HG03558 (cell line): ENCODE data around the gene SCAF11.
A peak's percentile ranks its signal among the peaks of the same experiment; 100 is the strongest.

Source experiments
- ATAC-seq: cut with Tn5 transposase; IDR thresholded peaks from one replicate; pipeline ENCODE4 v1.9.1; 2021; ENCODE audit warnings: moderate number of reproducible peaks; ENCODE audit not compliant: unreplicated experiment; ENCODE audit errors: extremely low read depth

The SCAF11 gene

GRCh38 chr12:45928309-45928708 lies 62.1 kb downstream of the SCAF11 start:
- ATAC-seq = no peak

- ATAC-seq = no peak
Measured at GRCh38 chr12:45918818-45919217, 71.6 kb downstream of the SCAF11 start.

GRCh38 chr12:45915405-45915804 lies 75.0 kb downstream of the SCAF11 start:
- no peak for ATAC-seq

- ATAC-seq = no peak
Measured at GRCh38 chr12:45914090-45914489, 76.3 kb downstream of the SCAF11 start.

- ATAC-seq = no peak
Measured at GRCh38 chr12:45913631-45914030, 76.7 kb downstream of the SCAF11 start.

DNA sequence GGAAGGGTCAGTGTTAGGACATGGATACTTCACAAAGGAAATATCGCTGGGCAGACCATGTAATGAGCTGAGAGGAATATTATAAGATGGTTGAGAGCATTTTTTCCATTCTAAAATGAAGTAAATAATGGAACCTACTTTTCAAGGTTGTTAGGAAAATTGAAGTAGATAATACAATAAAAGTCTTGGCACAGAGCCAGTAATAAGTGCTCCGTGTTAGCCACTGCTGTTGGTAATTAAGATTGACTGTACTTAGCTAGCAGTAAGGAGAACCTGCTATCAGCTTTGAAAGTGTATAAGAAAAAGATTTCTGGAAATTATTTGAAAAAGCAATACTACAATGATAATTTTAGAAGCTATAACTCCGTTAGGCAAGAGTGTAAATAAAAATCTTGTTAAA lies 77.6 kb downstream of the SCAF11 start:
- ATAC-seq = no peak

- no peak for ATAC-seq
Measured at GRCh38 chr12:45909041-45909713, 81.2 kb downstream of the SCAF11 start.

DNA sequence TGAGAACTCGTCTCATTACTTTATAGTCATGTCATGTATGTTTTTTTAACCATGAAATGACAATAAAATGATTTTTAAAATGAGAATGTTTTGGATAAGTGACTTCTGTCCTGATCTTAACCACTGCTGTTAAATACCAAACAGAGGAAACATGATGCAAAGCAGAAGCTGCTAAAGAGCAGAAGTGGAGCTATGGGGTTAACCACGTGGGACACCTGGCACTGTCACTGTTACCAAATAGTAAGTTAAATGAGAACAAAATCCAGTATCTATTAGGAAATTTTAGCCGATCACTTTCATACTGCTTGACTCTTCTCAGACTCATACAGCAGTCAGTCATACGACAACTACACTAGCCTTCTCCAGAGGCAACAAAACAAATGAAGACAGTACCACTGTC lies 82.4 kb downstream of the SCAF11 start:
- peak; percentile 66 for ATAC-seq

GRCh38 chr12:45898094-45898493 lies 92.3 kb downstream of the SCAF11 start:
- ATAC-seq = no peak

DNA sequence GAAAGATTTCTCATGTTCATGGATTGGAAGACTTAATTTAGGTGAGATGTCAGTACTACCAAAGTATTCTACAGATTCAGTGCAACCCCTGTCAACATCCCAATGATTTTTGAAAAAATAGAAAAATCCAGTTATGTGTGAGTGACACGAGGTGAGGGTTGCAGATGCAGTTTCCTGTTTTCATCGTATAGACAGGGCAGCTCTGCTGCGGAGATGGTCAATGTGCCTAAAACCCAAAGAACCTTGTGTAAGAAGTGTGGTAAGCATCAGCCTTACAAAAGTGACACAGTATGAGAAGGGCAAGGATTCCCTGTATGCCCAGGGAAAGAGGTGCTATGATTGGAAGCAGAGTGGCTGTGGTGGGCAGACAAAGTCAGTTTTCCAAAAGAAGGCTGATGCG lies 94.4 kb downstream of the SCAF11 start:
- no peak for ATAC-seq

- no peak for ATAC-seq
Measured at GRCh38 chr12:45893240-45893639, 97.1 kb downstream of the SCAF11 start.

DNA sequence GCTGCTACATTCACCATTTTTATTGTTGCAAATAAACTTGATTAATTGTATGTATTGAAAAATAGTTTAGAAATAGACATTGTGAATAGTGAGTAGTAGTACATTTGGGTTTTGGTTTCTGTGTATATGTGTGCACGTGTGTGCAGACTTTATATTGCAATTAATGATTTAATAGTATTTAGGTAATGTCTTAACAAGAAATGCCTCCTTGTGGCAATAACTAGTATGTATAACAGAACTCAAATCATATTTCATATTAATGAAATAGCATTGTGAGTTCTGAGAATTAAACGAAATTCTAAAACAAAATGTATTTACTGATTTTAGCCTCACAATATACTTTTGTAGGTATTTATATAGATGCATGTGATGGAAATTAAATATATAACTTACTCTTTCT lies 100.1 kb downstream of the SCAF11 start:
- ATAC-seq = no peak

GRCh38 chr12:45887544-45887943 lies 102.8 kb downstream of the SCAF11 start:
- no peak for ATAC-seq

- no peak for ATAC-seq
Measured at GRCh38 chr12:45886685-45887084, 103.7 kb downstream of the SCAF11 start.

- ATAC-seq = no peak
Measured at GRCh38 chr12:45883187-45883586, 107.2 kb downstream of the SCAF11 start.

- no peak for ATAC-seq
Measured at GRCh38 chr12:45880533-45880932, 109.8 kb downstream of the SCAF11 start.

DNA sequence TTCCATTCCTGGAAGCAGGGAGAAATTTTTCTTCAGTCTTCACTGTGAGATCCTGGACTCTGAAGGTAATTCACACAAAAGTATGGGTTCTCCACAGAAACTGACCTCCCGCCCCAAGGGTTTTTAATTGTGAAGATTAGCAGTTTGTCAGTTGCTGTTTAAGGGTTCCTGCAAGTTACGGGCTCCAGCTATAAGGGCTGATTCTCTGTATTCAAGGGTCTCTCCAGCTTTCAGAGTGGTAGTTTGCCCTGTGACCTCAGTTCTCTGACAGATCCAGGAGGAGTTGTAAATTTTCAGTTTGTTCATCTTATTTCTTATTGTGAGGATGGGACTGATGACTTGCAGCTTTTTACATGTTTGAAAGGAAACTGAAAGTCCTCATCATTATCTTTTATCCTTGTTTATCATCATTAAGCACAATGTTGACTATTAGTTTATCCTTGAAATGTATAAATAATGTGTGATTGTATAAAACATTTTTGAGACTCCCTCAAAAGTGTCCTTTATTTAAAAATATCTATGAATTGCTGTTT lies 110.9 kb downstream of the SCAF11 start:
- no peak for ATAC-seq

- no peak for ATAC-seq
Measured at GRCh38 chr12:45878630-45879255, 111.6 kb downstream of the SCAF11 start.

DNA sequence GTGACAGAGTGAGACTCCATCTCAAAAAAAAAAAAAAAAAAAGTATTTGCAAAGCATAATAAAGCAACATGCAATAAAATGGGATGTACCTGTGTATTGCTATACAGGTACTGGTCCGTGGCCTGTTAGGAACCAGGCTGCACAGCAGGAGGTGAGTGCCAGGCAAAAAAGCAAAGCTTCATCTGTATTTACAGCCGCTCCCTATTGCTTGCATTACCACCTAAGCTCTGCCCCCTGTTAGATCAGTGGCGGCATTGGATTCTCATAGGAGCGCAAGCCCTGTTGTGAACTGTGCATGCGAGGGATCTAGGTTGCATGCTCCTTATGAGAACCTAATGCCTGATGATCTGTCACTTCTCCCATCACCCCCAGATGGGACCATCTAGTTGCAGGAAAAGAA lies 113.3 kb downstream of the SCAF11 start:
- ATAC-seq = no peak

- ATAC-seq = no peak
Measured at GRCh38 chr12:45872446-45872845, 117.9 kb downstream of the SCAF11 start.
